Esophagus (tissue), 2 donors: Measurements from ENCODE around the gene POLR3K. TPM values are rescaled to one million over a fixed set of nuclear protein-coding genes. Genes with fewer than 3 reads are reported as not detected.
"Not testable (repeated sequence)": the region's sequence is repeated elsewhere in the genome, so short reads cannot be mapped to it uniquely, and the experiment has no call there.

Experiments used
- H3K27ac ChIP-seq, 2 donors: one replicate each; pipeline ENCODE4 v1.5.1; 2013; ENCODE audit warnings: low read depth in 2 of 2, mild to moderate bottlenecking in 2 of 2, inconsistent platforms in 1 of 2, low read length in 1 of 2, moderate library complexity in 1 of 2
- H3K27me3 ChIP-seq, 2 donors: one replicate each; pipeline ENCODE4 v1.6.1; 2013; ENCODE audit warnings: low read length in 2 of 2, control low read depth in 1 of 2, mild to moderate bottlenecking in 1 of 2; ENCODE audit not compliant: insufficient read depth in 2 of 2, control insufficient read depth in 1 of 2
- H3K36me3 ChIP-seq, 2 donors: one replicate each; pipeline ENCODE4 v1.6.1; 2013; ENCODE audit warnings: low read length in 1 of 2; ENCODE audit not compliant: control insufficient read depth in 2 of 2, insufficient read depth in 2 of 2
- H3K4me1 ChIP-seq, 2 donors: one replicate each; pipeline ENCODE4 v1.6.1; 2013; ENCODE audit warnings: low read length in 1 of 2; ENCODE audit not compliant: control insufficient read depth in 2 of 2, insufficient read depth in 2 of 2
- H3K4me3 ChIP-seq, 2 donors: one replicate each; pipeline ENCODE4 v1.5.1; 2013; ENCODE audit warnings: low read length in 2 of 2, mild to moderate bottlenecking in 2 of 2, low read depth in 1 of 2, moderate library complexity in 1 of 2
- H3K9me3 ChIP-seq, 2 donors: one replicate each; pipeline ENCODE4 v1.6.1; 2013; ENCODE audit warnings: mild to moderate bottlenecking in 2 of 2, low read depth in 1 of 2, low read length in 1 of 2, moderate library complexity in 1 of 2; ENCODE audit not compliant: control insufficient read depth in 2 of 2, insufficient read depth in 1 of 2
- WGBS, 2 donors: extraction: QIAGEN DNeasy Blood & Tissue Kit; methylation state at CpG; one replicate each; pipeline ENCODE4 v1.1.7; 2013; 5-methylcytosine and 5-hydroxymethylcytosine counted together
- polyA plus RNA-seq, 2 donors: library from polyadenylated mRNA; stranded (reverse); fragments of 200-250 nt; gene quantifications; one replicate each; pipeline ENCODE4 v1.2.3, GENCODE V29; 2013
- donor health status: healthy with polysubstance abuse.
- donor health status: Bipolar disorder and iron deficiency.

POLR3K gene
- polyA plus RNA-seq, 2 donors, result 4.3 to 11.4 TPM

DNA sequence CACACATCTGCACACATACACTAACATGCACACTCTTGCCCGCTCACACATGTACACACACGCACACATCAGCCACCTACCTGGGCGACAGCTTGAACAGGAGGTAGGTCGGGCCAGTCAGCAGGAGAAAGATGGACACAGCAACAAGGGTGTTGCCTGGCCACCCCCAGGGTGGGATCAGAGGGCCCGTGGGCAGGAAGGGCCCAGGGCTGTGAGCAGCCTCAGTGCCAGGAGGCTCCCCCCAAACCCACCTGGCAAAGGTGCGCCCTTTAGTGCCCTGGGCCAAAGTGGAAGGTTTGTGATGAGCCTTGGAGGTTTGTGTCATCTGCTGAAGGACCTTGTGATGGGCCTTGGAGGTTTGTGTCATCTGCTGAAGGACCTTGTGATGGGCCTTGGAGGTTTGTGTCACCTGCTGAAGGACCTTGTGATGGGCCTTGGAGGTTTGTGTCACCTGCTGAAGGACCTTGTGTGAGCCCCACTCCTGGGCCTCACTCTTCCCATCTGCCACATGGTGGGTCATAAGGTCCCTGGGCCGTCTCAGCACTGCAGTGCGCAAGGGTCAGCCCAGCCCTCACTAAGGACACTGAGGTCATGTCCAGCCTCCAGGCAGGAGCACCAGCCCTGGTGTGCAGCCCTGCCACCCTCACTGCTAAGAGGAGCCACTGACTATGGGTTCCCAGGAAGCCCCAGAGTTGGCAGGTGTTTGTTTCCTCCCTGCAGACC lies 20.1 kb downstream of the POLR3K start:
- H3K36me3 ChIP-seq, H3K9me3 ChIP-seq, H3K4me1 ChIP-seq, H3K27me3 ChIP-seq, H3K27ac ChIP-seq, H3K4me3 ChIP-seq: not testable (repeated sequence)
- WGBS, 2 donors, result 79 to 82% methylated on average over 4 to 5 of the region's 8 CpGs

DNA sequence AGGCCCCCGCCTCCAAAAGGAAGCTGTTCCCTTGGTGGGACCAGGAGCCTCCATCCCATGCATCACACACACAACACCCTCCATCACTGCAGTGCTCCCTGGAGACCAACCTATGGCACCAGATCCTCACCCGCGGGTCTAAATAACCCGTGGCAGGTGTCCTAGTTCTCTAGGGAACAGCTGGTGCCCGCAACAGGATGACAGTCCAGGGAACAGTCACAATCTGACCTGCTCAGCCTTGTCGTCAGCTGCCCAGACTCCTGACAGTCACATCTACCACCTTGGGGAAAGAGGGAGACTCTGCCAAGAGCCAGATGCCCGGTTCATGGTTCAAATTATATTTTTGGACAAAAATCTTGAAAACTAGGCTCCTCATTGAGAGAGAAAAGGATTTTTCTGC lies 22.8 kb downstream of the POLR3K start:
- H3K4me1 ChIP-seq, H3K27me3 ChIP-seq, H3K4me3 ChIP-seq, H3K36me3 ChIP-seq, H3K9me3 ChIP-seq, H3K27ac ChIP-seq: not testable (repeated sequence)
- 61 to 71% methylated on average over 4 to 6 of the region's 7 CpGs for WGBS, 2 donors

DNA sequence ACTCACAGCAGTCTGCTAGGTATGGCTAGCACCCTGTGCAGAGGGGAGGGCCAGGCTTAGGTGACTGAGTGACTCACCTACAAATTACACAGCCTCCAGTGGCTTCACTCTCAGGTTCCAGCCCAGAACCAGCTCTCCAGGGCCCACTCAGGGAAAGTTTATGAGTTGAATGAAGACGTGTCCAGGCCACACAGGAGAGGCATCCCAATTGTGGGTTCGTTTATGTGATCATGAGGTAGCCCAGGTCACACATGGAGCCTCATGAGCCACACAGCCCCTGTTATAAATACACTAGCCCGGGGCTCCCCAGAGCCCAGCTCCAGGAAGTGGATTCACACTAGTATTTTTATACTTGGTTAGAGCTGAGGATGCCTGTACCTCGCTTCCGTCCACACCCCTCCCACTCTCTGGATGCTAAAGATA lies 27.5 kb downstream of the POLR3K start:
- WGBS, 2 donors, result 33 to 35% methylated on average over 2 of the region's 5 CpGs
- H3K36me3 ChIP-seq, H3K4me1 ChIP-seq, H3K27me3 ChIP-seq, H3K27ac ChIP-seq, H3K4me3 ChIP-seq, H3K9me3 ChIP-seq: not testable (repeated sequence)

DNA sequence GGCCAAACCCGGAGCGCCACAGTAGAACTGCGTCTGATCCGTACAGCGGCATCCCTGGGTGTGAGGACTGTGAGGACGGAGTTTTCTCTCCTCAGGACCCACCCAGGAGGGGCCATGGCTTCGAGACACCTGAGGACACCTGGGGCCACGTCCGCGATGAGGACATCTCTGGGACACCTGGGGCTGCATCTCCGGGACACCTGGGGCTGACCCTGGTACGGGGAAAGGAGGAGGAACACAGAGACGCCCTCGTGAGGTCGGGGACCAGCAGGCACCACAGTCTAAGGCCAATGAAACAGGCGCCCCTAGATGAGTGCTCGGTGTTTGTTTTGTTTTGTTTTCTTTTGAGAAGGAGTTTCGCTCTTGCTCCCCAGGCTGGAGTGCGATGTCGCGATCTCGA lies 29.3 kb downstream of the POLR3K start:
- H3K4me1 ChIP-seq, H3K36me3 ChIP-seq, H3K27me3 ChIP-seq, H3K4me3 ChIP-seq, H3K9me3 ChIP-seq, H3K27ac ChIP-seq: not testable (repeated sequence)
- 91 to 94% methylated on average over 13 to 17 of the region's 22 CpGs for WGBS, 2 donors

DNA sequence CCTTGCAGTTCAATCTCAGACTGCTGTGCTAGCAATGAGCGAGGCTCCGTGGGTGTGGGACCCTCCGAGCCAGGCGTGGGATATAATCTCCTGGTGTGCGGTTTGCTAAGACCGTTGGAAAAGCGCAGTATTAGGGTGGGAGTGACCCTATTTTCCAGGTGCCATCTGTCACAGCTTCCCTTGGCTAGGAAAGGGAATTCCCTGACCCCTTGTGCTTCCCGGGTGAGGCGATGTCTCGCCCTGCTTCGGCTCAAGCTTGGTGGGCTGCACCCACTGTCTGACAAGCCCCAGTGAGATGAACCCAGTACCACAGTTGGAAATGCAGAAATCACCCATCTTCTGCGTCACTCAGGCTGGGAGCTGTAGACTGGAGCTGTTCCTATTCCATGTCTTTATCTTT lies 32.5 kb downstream of the POLR3K start:
- H3K4me3 ChIP-seq, H3K9me3 ChIP-seq, H3K27ac ChIP-seq, H3K4me1 ChIP-seq, H3K36me3 ChIP-seq, H3K27me3 ChIP-seq: not testable (repeated sequence)
- 89 to 91% methylated on average over 12 of the region's 12 CpGs for WGBS, 2 donors

DNA sequence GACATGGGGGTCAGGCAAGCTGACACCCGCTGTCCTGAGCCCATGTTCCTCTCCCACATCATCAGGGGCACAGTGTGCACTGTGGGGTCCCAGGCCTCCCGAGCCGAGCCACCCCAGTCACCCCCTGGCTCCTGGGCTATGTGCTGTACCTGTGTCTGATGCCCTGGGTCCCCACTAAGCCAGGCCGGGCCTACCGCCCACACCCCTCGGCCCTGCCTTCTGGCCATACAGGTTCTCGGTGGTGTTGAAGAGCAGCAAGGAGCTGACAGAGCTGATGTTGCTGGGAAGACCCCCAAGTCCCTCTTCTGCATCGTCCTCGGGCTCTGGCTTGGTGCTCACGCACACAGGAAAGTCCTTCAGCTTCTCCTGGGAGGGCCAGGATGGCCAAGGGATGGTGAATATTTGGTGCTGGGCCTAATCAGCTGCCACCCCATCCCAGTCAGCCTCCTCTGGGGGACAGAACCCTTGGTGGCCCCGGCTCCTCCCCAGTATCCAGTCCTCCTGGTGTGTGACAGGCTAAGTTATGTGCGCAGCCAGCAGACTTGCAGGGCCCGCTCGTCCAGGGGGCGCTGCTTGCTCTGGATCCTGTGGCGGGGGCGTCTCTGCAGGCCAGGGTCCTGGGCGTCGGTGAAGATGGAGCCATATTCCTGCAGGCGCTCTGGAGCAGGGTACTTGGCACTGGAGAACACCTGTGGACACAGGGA lies 36.2 kb downstream of the POLR3K start:
- not testable (repeated sequence) for H3K36me3 ChIP-seq, H3K9me3 ChIP-seq, H3K4me3 ChIP-seq, H3K27me3 ChIP-seq, H3K4me1 ChIP-seq, H3K27ac ChIP-seq
- WGBS, 2 donors, result 91% methylated on average over 16 to 19 of the region's 20 CpGs

DNA sequence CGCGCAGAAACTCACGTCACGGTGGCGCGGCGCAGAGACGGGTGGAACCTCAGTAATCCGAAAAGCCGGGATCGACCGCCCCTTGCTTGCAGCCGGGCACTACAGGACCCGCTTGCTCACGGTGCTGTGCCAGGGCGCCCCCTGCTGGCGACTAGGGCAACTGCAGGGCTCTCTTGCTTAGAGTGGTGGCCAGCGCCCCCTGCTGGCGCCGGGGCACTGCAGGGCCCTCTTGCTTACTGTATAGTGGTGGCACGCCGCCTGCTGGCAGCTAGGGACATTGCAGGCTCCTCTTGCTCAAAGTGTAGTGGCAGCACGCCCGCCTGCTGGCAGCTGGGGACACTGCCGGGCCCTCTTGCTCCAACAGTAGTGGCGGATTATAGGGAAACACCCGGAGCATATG lies 42.6 kb downstream of the POLR3K start:
- H3K36me3 ChIP-seq, H3K4me1 ChIP-seq, H3K9me3 ChIP-seq, H3K4me3 ChIP-seq, H3K27me3 ChIP-seq, H3K27ac ChIP-seq: not testable (repeated sequence)
- 18 to 51% methylated on average over 6 to 18 of the region's 27 CpGs for WGBS, 2 donors

DNA sequence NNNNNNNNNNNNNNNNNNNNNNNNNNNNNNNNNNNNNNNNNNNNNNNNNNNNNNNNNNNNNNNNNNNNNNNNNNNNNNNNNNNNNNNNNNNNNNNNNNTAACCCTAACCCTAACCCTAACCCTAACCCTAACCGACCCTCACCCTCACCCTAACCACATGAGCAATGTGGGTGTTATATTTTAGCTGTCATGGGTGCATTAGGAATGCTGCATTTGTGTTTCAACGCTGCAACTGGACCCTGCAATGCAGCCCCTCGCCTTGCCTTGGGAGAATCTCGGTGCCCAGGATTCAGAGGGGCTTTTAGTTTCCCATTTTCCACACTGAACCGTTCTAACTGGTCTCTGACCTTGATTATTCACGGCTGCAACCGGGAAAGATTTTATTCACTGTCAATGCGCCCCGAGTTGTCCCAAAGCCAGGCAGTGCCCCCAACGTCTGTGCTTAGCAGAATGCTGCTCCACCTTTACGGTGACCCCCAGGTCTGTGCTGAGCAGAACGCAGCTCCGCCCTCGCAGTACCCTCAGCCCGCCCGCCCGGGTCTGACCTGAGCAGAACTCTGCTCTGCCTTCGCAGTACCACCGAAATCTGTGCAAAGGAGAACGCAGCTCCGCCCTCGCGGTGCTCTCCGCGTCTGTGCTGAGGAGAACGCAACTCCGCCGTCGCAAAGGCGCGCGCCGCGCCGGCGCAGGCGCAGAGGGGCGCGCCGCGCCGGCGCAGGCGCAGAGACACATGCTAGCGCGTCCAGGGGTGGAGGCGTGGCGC lies 43.3 kb downstream of the POLR3K start:
- Histone ChIP-seq H3K4me1 (no peaks in the 10 kb centered on the region), H3K4me3 (peak overlapping the region in 1 of 2 donors; percentile 13), H3K36me3 (no peaks in the 10 kb centered on the region), H3K9me3 (no peaks in the 10 kb centered on the region), H3K27me3 (no peaks in the 10 kb centered on the region), H3K27ac (no peak overlapping the region)
- 66 to 73% methylated on average over 38 to 48 of the region's 48 CpGs for WGBS, 2 donors
